HL-60 (cell line): ENCODE results near the gene KCNK16.

ENCODE experiments used
- CTCF ChIP-seq: IDR thresholded peaks from one replicate; pipeline ENCODE4 v1.5.1; 2011; ENCODE audit warnings: low read length, control low read depth, inconsistent platforms; ENCODE audit not compliant: insufficient read depth
- GABPA ChIP-seq: IDR thresholded peaks from 2 replicates; pipeline ENCODE4 v1.6.1; 2012; ENCODE audit warnings: low read depth
- REST ChIP-seq: IDR thresholded peaks from 2 replicates; pipeline ENCODE4 v1.6.1; 2012; ENCODE audit warnings: low read depth; ENCODE audit not compliant: insufficient replicate concordance

- no peak for TF ChIP-seq CTCF
- no peak for TF ChIP-seq REST
- no peak for TF ChIP-seq GABPA
Measured at GRCh38 chr6:39303425-39304153, 18.9 kb downstream of the KCNK16 start.
